ENCODE data around the gene COL28A1. TPM values are rescaled to one million over a fixed set of nuclear protein-coding genes. Genes with fewer than 3 reads are reported as not detected.

COL28A1 gene
- total RNA-seq, 1 donor from 2014 or later: 3.3 TPM

GRCh38 chr7:7495171-7495570 is 40.5 kb downstream of the COL28A1 start:
- H3K36me3 Mint-ChIP-seq: no peaks in the 10 kb centered on the region
- H3K27me3 Mint-ChIP-seq: no peaks in the 10 kb centered on the region
- H3K9me3 Mint-ChIP-seq: peaks cover under 1% of the 10 kb centered on the region
- TF ChIP-seq CTCF (conservative IDR thresholded peaks at IDR 0.05): no peak
- H3K27ac Mint-ChIP-seq: no peak overlapping the region
- peaks cover 4% of the 10 kb centered on the region for H3K4me1 Mint-ChIP-seq (ENCODE audit: unreplicated experiment)
- no peak for DNase-seq (ENCODE audit: extremely low spot score, unreplicated experiment)
- no peak overlapping the region for H3K4me3 Mint-ChIP-seq

- Mint-ChIP-seq H3K4me1 (ENCODE audit: unreplicated experiment) (peaks cover 7% of the 10 kb centered on the region), H3K27me3 (no peaks in the 10 kb centered on the region), H3K27ac (no peak overlapping the region), H3K9me3 (peaks cover 3% of the 10 kb centered on the region), H3K36me3 (no peaks in the 10 kb centered on the region), H3K4me3 (no peak overlapping the region)
- TF ChIP-seq CTCF (conservative IDR thresholded peaks at IDR 0.05): no peak
- DNase-seq (ENCODE audit: extremely low spot score, unreplicated experiment): no peak
These were observed 44.6 kb downstream of the COL28A1 start for GRCh38 chr7:7491044-7491443.

- Mint-ChIP-seq H3K4me3 (no peak overlapping the region), H3K36me3 (no peaks in the 10 kb centered on the region), H3K27me3 (no peaks in the 10 kb centered on the region), H3K27ac (no peak overlapping the region), H3K4me1 (ENCODE audit: unreplicated experiment) (peaks cover 7% of the 10 kb centered on the region), H3K9me3 (peaks cover 6% of the 10 kb centered on the region)
- no peak for TF ChIP-seq CTCF (conservative IDR thresholded peaks at IDR 0.05)
- DNase-seq (ENCODE audit: extremely low spot score, unreplicated experiment): no peak
These were observed 45.7 kb downstream of the COL28A1 start for GRCh38 chr7:7490003-7490402.

GRCh38 chr7:7489546-7489945 is 46.1 kb downstream of the COL28A1 start:
- Mint-ChIP-seq H3K4me1 (ENCODE audit: unreplicated experiment) (peaks cover 7% of the 10 kb centered on the region), H3K27ac (no peak overlapping the region), H3K9me3 (peaks cover 6% of the 10 kb centered on the region), H3K27me3 (no peaks in the 10 kb centered on the region), H3K36me3 (no peaks in the 10 kb centered on the region), H3K4me3 (no peak overlapping the region)
- DNase-seq (ENCODE audit: extremely low spot score, unreplicated experiment): no peak
- no peak for TF ChIP-seq CTCF (conservative IDR thresholded peaks at IDR 0.05)

GRCh38 chr7:7486362-7486761 is 49.3 kb downstream of the COL28A1 start:
- no peak overlapping the region for H3K27ac Mint-ChIP-seq
- peaks cover 6% of the 10 kb centered on the region for H3K9me3 Mint-ChIP-seq
- H3K4me1 Mint-ChIP-seq (ENCODE audit: unreplicated experiment): peaks cover 7% of the 10 kb centered on the region
- DNase-seq (ENCODE audit: extremely low spot score, unreplicated experiment): no peak
- H3K27me3 Mint-ChIP-seq: no peaks in the 10 kb centered on the region
- H3K36me3 Mint-ChIP-seq: no peaks in the 10 kb centered on the region
- no peak overlapping the region for H3K4me3 Mint-ChIP-seq
- no peak for TF ChIP-seq CTCF (conservative IDR thresholded peaks at IDR 0.05)

GRCh38 chr7:7484072-7484471 is 51.6 kb downstream of the COL28A1 start:
- Mint-ChIP-seq H3K4me1 (ENCODE audit: unreplicated experiment) (no peaks in the 10 kb centered on the region), H3K9me3 (peaks cover 6% of the 10 kb centered on the region), H3K4me3 (no peak overlapping the region), H3K27ac (no peak overlapping the region), H3K36me3 (no peaks in the 10 kb centered on the region), H3K27me3 (no peaks in the 10 kb centered on the region)
- no peak for DNase-seq (ENCODE audit: extremely low spot score, unreplicated experiment)
- no peak for TF ChIP-seq CTCF (conservative IDR thresholded peaks at IDR 0.05)

All from type B pancreatic cell (in vitro differentiated cells).